HK-2 (cell line): ENCODE measurements around the gene S100A2.
"Not testable (repeated sequence)": the region's sequence is repeated elsewhere in the genome, so short reads cannot be mapped to it uniquely, and the experiment has no call there.

Source experiments
- DNase-seq: peaks from one replicate; pipeline ENCODE4 v3.0.0-alpha.2; 2018; ENCODE audit not compliant: unreplicated experiment

Gene S100A2

GRCh38 chr1:153532769-153533599, 32.7 kb downstream of the S100A2 start:
- peak; percentile 89 for DNase-seq

GRCh38 chr1:153532181-153532580, 33.5 kb downstream of the S100A2 start:
- DNase-seq = no peak

GRCh38 chr1:153531638-153532037, 34.0 kb downstream of the S100A2 start:
- no peak for DNase-seq

GRCh38 chr1:153527683-153528040, 38.0 kb downstream of the S100A2 start:
- DNase-seq = no peak

GRCh38 chr1:153527023-153527682, 38.5 kb downstream of the S100A2 start:
- no peak for DNase-seq

- DNase-seq = no peak
Observed at GRCh38 chr1:153526132-153526543, 39.5 kb downstream of the S100A2 start.

GRCh38 chr1:153525088-153525728, 40.4 kb downstream of the S100A2 start:
- no peak for DNase-seq

GRCh38 chr1:153522353-153523048, 43.1 kb downstream of the S100A2 start:
- DNase-seq = not testable (repeated sequence)

GRCh38 chr1:153521808-153522207, 43.8 kb downstream of the S100A2 start:
- not testable (repeated sequence) for DNase-seq

- no peak for DNase-seq
Observed at GRCh38 chr1:153520818-153521476, 44.7 kb downstream of the S100A2 start.

GRCh38 chr1:153520137-153520691, 45.4 kb downstream of the S100A2 start:
- DNase-seq = not testable (repeated sequence)

GRCh38 chr1:153519242-153519641, 46.4 kb downstream of the S100A2 start:
- no peak for DNase-seq

GRCh38 chr1:153515504-153516394, 49.9 kb downstream of the S100A2 start:
- no peak for DNase-seq

- no peak for DNase-seq
Observed at GRCh38 chr1:153513666-153514065, 52.0 kb downstream of the S100A2 start.

GRCh38 chr1:153513023-153513422, 52.6 kb downstream of the S100A2 start:
- DNase-seq = no peak
